Neural crest cell (in vitro differentiated cells): ENCODE results near the gene ADCK2. TPM values are rescaled to one million over a fixed set of nuclear protein-coding genes. Genes with fewer than 3 reads are reported as not detected.
"Not testable (repeated sequence)": the region's sequence is repeated elsewhere in the genome, so short reads cannot be mapped to it uniquely, and the experiment has no call there.

ENCODE experiments used
- DNase-seq: peaks from one replicate; pipeline ENCODE4 v3.0.0; 2021; ENCODE audit warnings: low read depth, mixed read lengths, low spot score
- H3K27ac Mint-ChIP-seq: one replicate; pipeline ENCODE4 v1.8.0; 2021; ENCODE audit warnings: mild to moderate bottlenecking, mixed read lengths; ENCODE audit not compliant: unreplicated experiment
- H3K27me3 Mint-ChIP-seq: 2 replicates; pipeline ENCODE4 v1.8.0; 2021; ENCODE audit warnings: low read depth, mild to moderate bottlenecking, mixed read lengths
- H3K36me3 Mint-ChIP-seq: 2 replicates; pipeline ENCODE4 v1.8.0; 2021; ENCODE audit warnings: low read depth, mild to moderate bottlenecking, mixed read lengths
- H3K4me1 Mint-ChIP-seq: 2 replicates; pipeline ENCODE4 v1.8.0; 2021; ENCODE audit warnings: mixed read lengths
- H3K4me3 Mint-ChIP-seq: one replicate; pipeline ENCODE4 v1.8.0; 2021; ENCODE audit warnings: mild to moderate bottlenecking, mixed read lengths
- H3K9me3 Mint-ChIP-seq: 2 replicates; pipeline ENCODE4 v1.8.0; 2021; ENCODE audit warnings: mixed read lengths
- total RNA-seq: library from RNA; stranded (reverse); gene quantifications from 2 replicates; pipeline ENCODE4 v1.2.1, GENCODE V29; 2021
- TF ChIP-seq, protein P1 (sequence below): fragments of 200-600 bp; sonication (generic); conservative IDR thresholded peaks from 2 replicates; pipeline ENCODE4 v1.5.0; 2021; ENCODE audit warnings: antibody characterized with exemption, mild to moderate bottlenecking

The ADCK2 gene
- total RNA-seq, 1 donor from 2014 or later = 14.2 TPM

- H3K27me3 Mint-ChIP-seq = no peaks in the 10 kb centered on the region
- no peaks in the 10 kb centered on the region for H3K9me3 Mint-ChIP-seq
- no peak overlapping the region for H3K27ac Mint-ChIP-seq
- TF ChIP-seq, protein P1, sequence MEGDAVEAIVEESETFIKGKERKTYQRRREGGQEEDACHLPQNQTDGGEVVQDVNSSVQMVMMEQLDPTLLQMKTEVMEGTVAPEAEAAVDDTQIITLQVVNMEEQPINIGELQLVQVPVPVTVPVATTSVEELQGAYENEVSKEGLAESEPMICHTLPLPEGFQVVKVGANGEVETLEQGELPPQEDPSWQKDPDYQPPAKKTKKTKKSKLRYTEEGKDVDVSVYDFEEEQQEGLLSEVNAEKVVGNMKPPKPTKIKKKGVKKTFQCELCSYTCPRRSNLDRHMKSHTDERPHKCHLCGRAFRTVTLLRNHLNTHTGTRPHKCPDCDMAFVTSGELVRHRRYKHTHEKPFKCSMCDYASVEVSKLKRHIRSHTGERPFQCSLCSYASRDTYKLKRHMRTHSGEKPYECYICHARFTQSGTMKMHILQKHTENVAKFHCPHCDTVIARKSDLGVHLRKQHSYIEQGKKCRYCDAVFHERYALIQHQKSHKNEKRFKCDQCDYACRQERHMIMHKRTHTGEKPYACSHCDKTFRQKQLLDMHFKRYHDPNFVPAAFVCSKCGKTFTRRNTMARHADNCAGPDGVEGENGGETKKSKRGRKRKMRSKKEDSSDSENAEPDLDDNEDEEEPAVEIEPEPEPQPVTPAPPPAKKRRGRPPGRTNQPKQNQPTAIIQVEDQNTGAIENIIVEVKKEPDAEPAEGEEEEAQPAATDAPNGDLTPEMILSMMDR = no peak
- H3K4me1 Mint-ChIP-seq = peaks cover 19% of the 10 kb centered on the region
- H3K4me3 Mint-ChIP-seq = peak overlapping the region; percentile 48
- peaks cover 11% of the 10 kb centered on the region for H3K36me3 Mint-ChIP-seq
- DNase-seq = no peak
Observed at GRCh38 chr7:140702774-140703173, 30.0 kb downstream of the ADCK2 start.

DNA sequence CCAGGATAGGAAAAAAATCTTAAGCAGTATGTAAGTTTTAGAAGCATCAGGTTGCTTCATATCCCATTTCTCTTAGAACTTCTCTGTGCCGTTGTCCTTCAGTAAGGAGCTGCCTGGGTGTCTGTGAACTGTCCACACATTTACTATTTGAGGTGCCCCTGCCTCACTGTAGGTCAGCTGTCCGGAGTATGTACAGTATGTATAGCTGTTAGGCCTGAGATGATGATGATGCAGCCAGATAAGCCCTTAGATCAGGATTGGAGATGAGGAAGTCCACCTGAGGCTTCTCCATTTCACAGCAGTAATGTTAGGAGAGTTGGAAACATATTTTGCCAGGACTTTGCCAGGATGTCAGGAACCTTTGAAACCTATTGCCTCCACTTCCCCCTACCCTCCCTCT is 31.5 kb downstream of the ADCK2 start:
- no peaks in the 10 kb centered on the region for H3K27me3 Mint-ChIP-seq
- H3K4me3 Mint-ChIP-seq = no peak overlapping the region
- H3K36me3 Mint-ChIP-seq = peaks cover 16% of the 10 kb centered on the region
- peaks cover 10% of the 10 kb centered on the region for H3K4me1 Mint-ChIP-seq
- no peak for DNase-seq
- TF ChIP-seq, protein P1 = no peak
- H3K9me3 Mint-ChIP-seq = no peaks in the 10 kb centered on the region
- H3K27ac Mint-ChIP-seq = no peak overlapping the region

- no peak for DNase-seq
- Mint-ChIP-seq H3K4me3 (no peak overlapping the region), H3K4me1 (peaks cover 3% of the 10 kb centered on the region), H3K9me3 (peaks cover 4% of the 10 kb centered on the region), H3K27me3 (no peaks in the 10 kb centered on the region), H3K27ac (no peak overlapping the region), H3K36me3 (peaks cover 25% of the 10 kb centered on the region)
- TF ChIP-seq, protein P1 = no peak
Observed at GRCh38 chr7:140707132-140707531, 34.4 kb downstream of the ADCK2 start.

DNA sequence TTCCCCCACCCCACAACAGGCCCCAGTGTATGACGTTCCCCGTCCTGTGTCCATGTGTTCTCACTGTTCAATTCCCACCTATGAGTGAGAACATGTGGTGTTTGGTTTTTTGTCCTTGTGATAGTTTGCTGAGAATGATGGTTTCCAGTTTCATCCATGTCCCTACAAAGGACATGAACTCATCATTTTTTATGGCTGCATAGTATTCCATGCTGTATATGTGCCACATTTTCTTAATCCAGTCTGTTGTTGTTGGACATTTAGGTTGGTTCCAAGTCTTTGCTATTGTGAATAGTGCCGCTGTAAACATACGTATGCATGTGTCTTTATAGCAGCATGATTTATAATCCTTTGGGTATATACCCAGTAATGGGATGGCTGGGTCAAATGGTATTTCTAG is 36.0 kb downstream of the ADCK2 start:
- H3K9me3 Mint-ChIP-seq = not testable (repeated sequence)

GRCh38 chr7:140712392-140712791 is 39.6 kb downstream of the ADCK2 start:
- H3K4me3 Mint-ChIP-seq, H3K27me3 Mint-ChIP-seq, H3K9me3 Mint-ChIP-seq, H3K4me1 Mint-ChIP-seq, H3K27ac Mint-ChIP-seq, DNase-seq: not testable (repeated sequence)
- peaks cover 46% of the 10 kb centered on the region for H3K36me3 Mint-ChIP-seq

More for the DNA sequence above, 36.0 kb downstream of the ADCK2 start:
- not testable (repeated sequence) for DNase-seq, H3K4me1 Mint-ChIP-seq, H3K27me3 Mint-ChIP-seq, H3K27ac Mint-ChIP-seq, H3K4me3 Mint-ChIP-seq
- peaks cover 34% of the 10 kb centered on the region for H3K36me3 Mint-ChIP-seq

- Mint-ChIP-seq H3K4me1 (no peaks in the 10 kb centered on the region), H3K27me3 (no peaks in the 10 kb centered on the region), H3K27ac (no peak overlapping the region), H3K4me3 (no peak overlapping the region), H3K36me3 (peaks cover 40% of the 10 kb centered on the region), H3K9me3 (peaks cover 4% of the 10 kb centered on the region)
- TF ChIP-seq, protein P1 = no peak
- DNase-seq = no peak
Observed at GRCh38 chr7:140714331-140715040, 41.7 kb downstream of the ADCK2 start.
